PC-9 (cell line): Measurements from ENCODE around the gene CNTNAP2. TPM values are rescaled to one million over a fixed set of nuclear protein-coding genes. Genes with fewer than 3 reads are reported as not detected.
A peak's percentile ranks its signal among the peaks of the same experiment; 100 is the strongest.

Source experiments
- BruUV-seq: library from RNA; stranded (reverse); fragments of 400-500 nt; replicated peaks from 2 replicates; lab custom pipeline; 2021; lab: Mats Ljungman, UMichigan
- CTCF ChIA-PET: fragments of 300-600 bp; sonication (Branson Sonifier 250); formaldehyde crosslinking; loops from one replicate; lab custom pipeline; 2022; ENCODE audit warnings: antibody characterized with exemption; lab: Charles Lee
- POLR2A ChIA-PET: fragments of 300-600 bp; sonication (Branson Sonifier 250); formaldehyde crosslinking; loops from one replicate; lab custom pipeline; 2022; ENCODE audit warnings: antibody characterized with exemption; ENCODE audit not compliant: unreplicated experiment; lab: Charles Lee
- DNase-seq, 2 experiments: peaks; one replicate each; pipeline versions ENCODE4 v3.0.0 to v3.0.0-alpha.2; 2015 to 2022; ENCODE audit warnings: mixed read lengths in 1 of 2
- H2AFZ ChIP-seq: fragments of 200-600 bp; sonication (generic); 2 replicates; pipeline ENCODE4 v1.8.1; 2017; ENCODE audit warnings: antibody characterized with exemption
- H3F3A ChIP-seq: fragments of 200-600 bp; sonication (generic); 2 replicates; pipeline ENCODE4 v1.8.1; 2017; ENCODE audit warnings: antibody characterized with exemption, mild to moderate bottlenecking, low read depth; ENCODE audit not compliant: insufficient read depth
- H3K27ac ChIP-seq: fragments of 200-600 bp; sonication (generic); 2 replicates; pipeline ENCODE4 v1.6.1; 2016; ENCODE audit warnings: mixed run types
- H3K27me3 ChIP-seq: fragments of 200-600 bp; sonication (generic); 2 replicates; pipeline ENCODE4 v1.6.1; 2016; ENCODE audit warnings: low read depth, mixed run types; ENCODE audit not compliant: insufficient read depth
- H3K36me3 ChIP-seq: fragments of 200-600 bp; sonication (generic); 2 replicates; pipeline ENCODE4 v1.6.1; 2016; ENCODE audit warnings: low read depth, mixed run types
- H3K4me1 ChIP-seq: fragments of 200-600 bp; sonication (generic); replicated peaks from 2 replicates; pipeline ENCODE4 v1.6.1; 2016; ENCODE audit warnings: mixed run types; ENCODE audit not compliant: insufficient read depth
- H3K4me2 ChIP-seq: fragments of 200-600 bp; sonication (generic); 2 replicates; pipeline ENCODE4 v1.6.1; 2017; ENCODE audit warnings: mixed run types
- H3K4me3 ChIP-seq: fragments of 200-600 bp; sonication (generic); 2 replicates; pipeline ENCODE4 v1.6.1; 2016; ENCODE audit warnings: mixed run types
- H3K79me2 ChIP-seq: fragments of 200-600 bp; sonication (generic); 2 replicates; pipeline ENCODE4 v1.6.1; 2017; ENCODE audit warnings: low read depth, mixed run types
- H3K9me2 ChIP-seq: fragments of 200-600 bp; sonication (generic); 2 replicates; pipeline ENCODE4 v1.8.1; 2017; ENCODE audit warnings: mild to moderate bottlenecking; ENCODE audit not compliant: insufficient read depth
- H3K9me3 ChIP-seq: fragments of 200-600 bp; sonication (generic); 2 replicates; pipeline ENCODE4 v1.8.1; 2016; ENCODE audit warnings: low read depth; ENCODE audit not compliant: insufficient read depth
- H4K20me1 ChIP-seq: fragments of 200-600 bp; sonication (generic); 2 replicates; pipeline ENCODE4 v1.8.1; 2017; ENCODE audit not compliant: insufficient read depth
- CTCF ChIP-seq: fragments of 200-600 bp; sonication (generic); conservative IDR thresholded peaks from 2 replicates; pipeline ENCODE4 v1.6.1; 2017; ENCODE audit warnings: mixed run types, antibody characterized with exemption, mild to moderate bottlenecking, moderate library complexity
- EZH2 ChIP-seq: fragments of 200-600 bp; sonication (generic); IDR thresholded peaks from 2 replicates; pipeline ENCODE4 v1.8.0; 2017; ENCODE audit warnings: antibody characterized with exemption, low read depth
- intact Hi-C: fragments of 100-400 bp; cut with micrococcal nuclease; formaldehyde crosslinking; loops from one replicate; pipeline ENCODE4 v1.10.0; 2022; ENCODE audit not compliant: unreplicated experiment
- total RNA-seq: library from RNA; stranded (reverse); gene quantifications from 2 replicates; pipeline ENCODE4 v1.2.3, GENCODE V29; 2021

Gene CNTNAP2
- total RNA-seq, 1 experiment from 2014 or later = not detected

DNA sequence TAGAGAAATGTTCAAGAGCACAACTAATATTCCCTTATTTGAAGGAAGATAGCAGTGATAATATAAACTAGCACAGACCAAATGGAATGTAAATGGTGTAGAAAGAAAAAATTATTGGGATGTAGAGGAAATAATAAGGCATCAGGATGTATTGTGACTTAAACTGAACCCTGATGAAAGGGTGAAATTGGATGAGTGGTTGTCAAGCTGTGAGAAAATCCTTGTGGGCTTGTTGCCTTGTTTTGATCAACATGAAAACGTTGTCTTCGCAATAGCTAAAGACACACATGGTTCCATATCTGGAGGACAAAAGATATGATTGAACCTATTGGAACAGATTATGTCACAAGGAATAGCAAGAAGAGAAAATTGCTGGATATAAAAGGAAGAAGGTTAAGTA, 40.3 kb upstream of the CNTNAP2 start:
- TF ChIP-seq EZH2 (no peak), CTCF (no peak)
- Histone ChIP-seq H3K27me3 (no peaks in the 10 kb centered on the region), H3K9me2 (no peaks in the 10 kb centered on the region), H3K27ac (no peak overlapping the region), H3K36me3 (no peaks in the 10 kb centered on the region), H3K9me3 (no peaks in the 10 kb centered on the region), H4K20me1 (no peaks in the 10 kb centered on the region), H3K4me3 (no peak overlapping the region), H2AFZ (no peak overlapping the region), H3K4me2 (no peak overlapping the region), H3K79me2 (no peaks in the 10 kb centered on the region), H3F3A (no peaks in the 10 kb centered on the region), H3K4me1 (no peaks in the 10 kb centered on the region)
- intact Hi-C loops = no loop called here
- POLR2A ChIA-PET = no interaction called here
- CTCF ChIA-PET = no interaction called here
- BruUV-seq = no TSS peak
- no peak for DNase-seq

- no peaks in the 10 kb centered on the region for H3K9me2 ChIP-seq
- no peaks in the 10 kb centered on the region for H4K20me1 ChIP-seq
- no peaks in the 10 kb centered on the region; the same call in 1 of the 2 replicates for H3K9me3 ChIP-seq
- no peak for DNase-seq
- ChIA-PET POLR2A (no interaction called here), CTCF (no interaction called here)
- no peaks in the 10 kb centered on the region for H3K36me3 ChIP-seq
- no peaks in the 10 kb centered on the region for H3K4me1 ChIP-seq
- H2AFZ ChIP-seq = no peak overlapping the region
- intact Hi-C loops = loop anchor here (10.0 kb wide), 1 partner anchor 1349 kb away; no protein-coding TSS in a partner anchor
- no TSS peak for BruUV-seq
- H3K27me3 ChIP-seq = no peaks in the 10 kb centered on the region
- no peaks in the 10 kb centered on the region for H3K79me2 ChIP-seq
- no peak overlapping the region for H3K27ac ChIP-seq
- H3F3A ChIP-seq = no peaks in the 10 kb centered on the region
- TF ChIP-seq EZH2 (no peak), CTCF (no peak)
- H3K4me3 ChIP-seq = no peak overlapping the region
- no peak overlapping the region for H3K4me2 ChIP-seq
Observed at GRCh38 chr7:146084086-146084485, 32.5 kb upstream of the CNTNAP2 start.

DNA sequence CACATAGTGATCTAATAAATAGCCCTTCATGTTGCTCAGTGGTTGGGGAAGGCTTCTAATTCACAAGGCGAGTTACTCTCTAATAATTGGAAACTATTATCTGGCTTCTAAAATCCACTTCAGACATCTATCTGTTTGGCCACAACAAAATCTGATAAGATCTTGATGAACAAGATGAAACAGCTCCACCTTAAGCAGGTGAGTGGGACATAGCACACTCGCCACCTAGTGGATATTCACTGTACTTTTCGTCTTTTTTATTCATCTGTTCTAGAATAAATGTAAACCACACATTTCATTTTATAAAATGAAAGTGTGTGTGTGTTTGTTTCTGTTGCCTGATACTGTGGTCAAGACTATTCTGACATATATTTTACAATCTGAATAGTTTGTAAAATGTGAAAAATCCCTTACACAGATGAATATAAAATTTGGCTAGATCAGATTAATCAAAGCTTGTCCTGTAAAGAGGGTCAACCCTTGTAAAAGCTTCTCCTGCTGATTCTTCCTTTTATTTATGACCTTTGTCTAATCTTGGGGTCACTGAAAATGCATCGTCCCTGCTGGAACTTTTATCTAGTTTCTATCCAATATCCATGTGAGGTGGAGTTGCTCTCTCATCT, 26.5 kb upstream of the CNTNAP2 start:
- CTCF ChIA-PET = interaction anchor here (0.5 to 0.9 kb wide), 4 partner anchors 13 to 1241 kb away, joined by 3 to 6 read pairs (median 3); no protein-coding TSS in a partner anchor
- TF ChIP-seq CTCF (peak; percentile 94), EZH2 (no peak)
- peak; percentile 15 to 49 for DNase-seq

More for the DNA sequence above, 26.5 kb upstream of the CNTNAP2 start:
- Histone ChIP-seq H3K9me3 (no peaks in the 10 kb centered on the region), H3K27ac (no peak overlapping the region), H2AFZ (no peak overlapping the region), H3K4me3 (no peak overlapping the region), H3K79me2 (no peaks in the 10 kb centered on the region), H3K9me2 (no peaks in the 10 kb centered on the region), H3K27me3 (no peaks in the 10 kb centered on the region), H3K4me1 (no peaks in the 10 kb centered on the region), H3K36me3 (no peaks in the 10 kb centered on the region), H3K4me2 (no peak overlapping the region), H3F3A (no peaks in the 10 kb centered on the region), H4K20me1 (no peaks in the 10 kb centered on the region)
- no TSS peak for BruUV-seq
- intact Hi-C loops = loop anchor here (1.0 kb wide), 2 partner anchors 920 to 1054 kb away; no protein-coding TSS in a partner anchor
- POLR2A ChIA-PET = no interaction called here
